Urothelium cell line (cell line): ENCODE data around the gene TSPAN13.
"Not testable (repeated sequence)": the region's sequence is repeated elsewhere in the genome, so short reads cannot be mapped to it uniquely, and the experiment has no call there.

Experiments
- DNase-seq: peaks from one replicate; pipeline ENCODE4 v3.0.0; 2011; ENCODE audit warnings: low spot score, mixed read lengths
- FAIRE-seq: peaks from 2 replicates; lab custom pipeline; 2011; peaks lifted over from hg19 to GRCh38; lab: Jason Lieb, UNC

Gene TSPAN13

GRCh38 chr7:16740623-16740953 lies 13.0 kb upstream of the TSPAN13 start:
- FAIRE-seq, result no peak
- no peak for DNase-seq

GRCh38 chr7:16740996-16741395 lies 12.6 kb upstream of the TSPAN13 start:
- no peak for DNase-seq
- FAIRE-seq, result no peak

GRCh38 chr7:16741676-16742075 lies 11.9 kb upstream of the TSPAN13 start:
- FAIRE-seq, result no peak
- no peak for DNase-seq

GRCh38 chr7:16742547-16742946 lies 11.0 kb upstream of the TSPAN13 start:
- no peak for DNase-seq
- no peak for FAIRE-seq

GRCh38 chr7:16743236-16743635 lies 10.3 kb upstream of the TSPAN13 start:
- DNase-seq (no peak), FAIRE-seq (no peak)

- DNase-seq, result no peak
- no peak for FAIRE-seq
Measured at GRCh38 chr7:16744518-16745250, 8.9 kb upstream of the TSPAN13 start.

- DNase-seq (no peak), FAIRE-seq (no peak)
Measured at GRCh38 chr7:16745645-16746044, 7.9 kb upstream of the TSPAN13 start.

GRCh38 chr7:16747102-16747501 lies 6.5 kb upstream of the TSPAN13 start:
- DNase-seq, result no peak
- no peak for FAIRE-seq

GRCh38 chr7:16753932-16754855 lies 639 bp downstream of the TSPAN13 start:
- peak; percentile 23 for DNase-seq
- no peak for FAIRE-seq

- FAIRE-seq (no peak), DNase-seq (no peak)
Measured at GRCh38 chr7:16754856-16755317, 1.3 kb downstream of the TSPAN13 start.

GRCh38 chr7:16755397-16755796 lies 1.8 kb downstream of the TSPAN13 start:
- DNase-seq (no peak), FAIRE-seq (no peak)

- FAIRE-seq (no peak), DNase-seq (no peak)
Measured at GRCh38 chr7:16758036-16758435, 4.5 kb downstream of the TSPAN13 start.

GRCh38 chr7:16758631-16759611 lies 5.4 kb downstream of the TSPAN13 start:
- FAIRE-seq, result no peak
- no peak for DNase-seq

GRCh38 chr7:16759840-16760239 lies 6.3 kb downstream of the TSPAN13 start:
- FAIRE-seq (no peak), DNase-seq (no peak)

- DNase-seq (no peak), FAIRE-seq (no peak)
Measured at GRCh38 chr7:16762177-16762576, 8.6 kb downstream of the TSPAN13 start.

GRCh38 chr7:16764942-16765341 lies 11.4 kb downstream of the TSPAN13 start:
- FAIRE-seq (no peak), DNase-seq (no peak)

GRCh38 chr7:16765436-16765859 lies 11.9 kb downstream of the TSPAN13 start:
- FAIRE-seq, result no peak
- DNase-seq, result no peak

- not testable (repeated sequence) for DNase-seq, FAIRE-seq
Measured at GRCh38 chr7:16769994-16770393, 16.4 kb downstream of the TSPAN13 start.

- no peak for DNase-seq
- no peak for FAIRE-seq
Measured at GRCh38 chr7:16770657-16771329, 17.2 kb downstream of the TSPAN13 start.

GRCh38 chr7:16773326-16773725 lies 19.8 kb downstream of the TSPAN13 start:
- no peak for FAIRE-seq

More at GRCh38 chr7:16773326-16773725, 19.8 kb downstream of the TSPAN13 start:
- DNase-seq, result no peak
